ENCODE data around the gene TMEM170B.

TMEM170B gene

DNA sequence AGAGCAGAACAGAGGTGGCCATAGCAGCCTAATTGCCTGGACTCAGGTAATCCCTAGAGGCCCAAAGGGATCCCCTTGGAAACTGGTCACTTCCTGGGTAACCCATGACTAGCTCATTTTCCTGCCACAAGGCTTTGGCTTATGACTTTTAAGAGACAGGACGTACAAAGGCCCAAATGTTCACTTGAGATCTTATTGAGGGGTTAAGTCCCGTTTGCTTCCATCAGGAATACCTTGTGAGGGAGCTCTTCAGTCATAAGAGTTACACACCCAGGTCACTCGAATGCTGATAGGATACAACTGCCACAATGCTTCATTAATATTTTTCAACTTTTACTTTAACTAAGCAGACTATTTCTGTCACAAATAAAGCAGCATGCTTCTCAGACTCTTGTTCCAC is 51.7 kb downstream of the TMEM170B start:
- Histone ChIP-seq H3K4me1 (ENCODE audit: insufficient read depth, low read length, poor library complexity, severe bottlenecking) (no peaks in the 10 kb centered on the region), H3K36me3 (ENCODE audit: insufficient read depth, low read length) (no peaks in the 10 kb centered on the region), H3K9ac (ENCODE audit: low read depth, low read length, poor library complexity, severe bottlenecking) (no peak overlapping the region), H3K4me3 (ENCODE audit: low read length, poor library complexity, severe bottlenecking) (no peak overlapping the region), H3K27me3 (ENCODE audit: insufficient read depth, low read length, poor library complexity, severe bottlenecking) (no peaks in the 10 kb centered on the region), H3F3A (ENCODE audit: low read depth) (no peaks in the 10 kb centered on the region), H4K20me1 (ENCODE audit: insufficient read depth, low read length, poor library complexity, severe bottlenecking) (no peaks in the 10 kb centered on the region), H3K4me2 (ENCODE audit: low read depth, low read length, poor library complexity, severe bottlenecking) (no peak overlapping the region), H3K9me2 (replicated peaks; ENCODE audit: low read depth, low read length) (no peaks in the 10 kb centered on the region), H2AFZ (ENCODE audit: low read length) (no peak overlapping the region), H3K9me3 (ENCODE audit: insufficient read depth, low read depth, low read length) (no peaks in the 10 kb centered on the region), H3K79me2 (ENCODE audit: insufficient read depth, low read length) (no peaks in the 10 kb centered on the region)
- TF ChIP-seq, protein P1, sequence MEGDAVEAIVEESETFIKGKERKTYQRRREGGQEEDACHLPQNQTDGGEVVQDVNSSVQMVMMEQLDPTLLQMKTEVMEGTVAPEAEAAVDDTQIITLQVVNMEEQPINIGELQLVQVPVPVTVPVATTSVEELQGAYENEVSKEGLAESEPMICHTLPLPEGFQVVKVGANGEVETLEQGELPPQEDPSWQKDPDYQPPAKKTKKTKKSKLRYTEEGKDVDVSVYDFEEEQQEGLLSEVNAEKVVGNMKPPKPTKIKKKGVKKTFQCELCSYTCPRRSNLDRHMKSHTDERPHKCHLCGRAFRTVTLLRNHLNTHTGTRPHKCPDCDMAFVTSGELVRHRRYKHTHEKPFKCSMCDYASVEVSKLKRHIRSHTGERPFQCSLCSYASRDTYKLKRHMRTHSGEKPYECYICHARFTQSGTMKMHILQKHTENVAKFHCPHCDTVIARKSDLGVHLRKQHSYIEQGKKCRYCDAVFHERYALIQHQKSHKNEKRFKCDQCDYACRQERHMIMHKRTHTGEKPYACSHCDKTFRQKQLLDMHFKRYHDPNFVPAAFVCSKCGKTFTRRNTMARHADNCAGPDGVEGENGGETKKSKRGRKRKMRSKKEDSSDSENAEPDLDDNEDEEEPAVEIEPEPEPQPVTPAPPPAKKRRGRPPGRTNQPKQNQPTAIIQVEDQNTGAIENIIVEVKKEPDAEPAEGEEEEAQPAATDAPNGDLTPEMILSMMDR (conservative IDR thresholded peaks at IDR 0.05; ENCODE audit: low read length), result no peak
- no peak for TF ChIP-seq EZH2phosphoT487 (IDR thresholded peaks at IDR 0.05; ENCODE audit: borderline replicate concordance)

DNA sequence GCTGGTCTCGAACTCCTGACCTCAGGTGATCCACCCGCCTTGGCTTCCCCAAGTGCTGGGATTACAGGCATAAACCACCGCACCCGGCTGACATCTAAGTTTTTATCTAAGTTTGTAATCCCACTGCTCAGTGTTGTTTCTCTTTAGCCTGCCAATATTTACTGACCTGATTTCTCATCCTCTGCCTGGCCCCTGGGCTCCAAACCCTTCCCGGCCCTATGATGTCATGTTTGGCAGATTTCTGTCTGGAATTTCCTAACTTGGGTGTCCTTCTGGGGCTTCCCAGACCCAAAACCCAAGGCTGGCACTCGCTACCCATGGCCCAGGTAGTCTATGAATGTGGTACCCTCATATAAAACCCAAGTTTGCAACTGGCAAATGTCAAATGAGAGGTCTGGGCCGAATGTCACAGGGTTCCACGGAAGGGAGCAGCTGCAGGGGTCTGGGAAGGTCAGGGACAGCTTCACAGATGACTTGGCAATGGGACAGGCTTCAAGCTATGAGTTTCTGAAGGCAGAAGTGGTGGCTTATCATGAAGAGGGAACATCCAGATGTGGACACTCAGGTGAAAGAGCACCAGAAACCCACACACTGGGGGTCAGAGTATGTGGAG is 54.9 kb downstream of the TMEM170B start:
- Histone ChIP-seq H3K4me3 (ENCODE audit: low read length, poor library complexity, severe bottlenecking) (no peak overlapping the region), H3K36me3 (ENCODE audit: insufficient read depth, low read length) (no peaks in the 10 kb centered on the region), H4K20me1 (ENCODE audit: insufficient read depth, low read length, poor library complexity, severe bottlenecking) (no peaks in the 10 kb centered on the region), H3F3A (ENCODE audit: low read depth) (no peaks in the 10 kb centered on the region), H3K4me1 (ENCODE audit: insufficient read depth, low read length, poor library complexity, severe bottlenecking) (no peaks in the 10 kb centered on the region), H3K9me2 (replicated peaks; ENCODE audit: low read depth, low read length) (no peaks in the 10 kb centered on the region), H2AFZ (ENCODE audit: low read length) (no peak overlapping the region), H3K79me2 (ENCODE audit: insufficient read depth, low read length) (no peaks in the 10 kb centered on the region), H3K9me3 (ENCODE audit: insufficient read depth, low read depth, low read length) (no peaks in the 10 kb centered on the region), H3K27me3 (ENCODE audit: insufficient read depth, low read length, poor library complexity, severe bottlenecking) (no peaks in the 10 kb centered on the region), H3K4me2 (ENCODE audit: low read depth, low read length, poor library complexity, severe bottlenecking) (no peak overlapping the region), H3K9ac (ENCODE audit: low read depth, low read length, poor library complexity, severe bottlenecking) (no peak overlapping the region)
- TF ChIP-seq, protein P1 (conservative IDR thresholded peaks at IDR 0.05; ENCODE audit: low read length), result no peak
- no peak for TF ChIP-seq EZH2phosphoT487 (IDR thresholded peaks at IDR 0.05; ENCODE audit: borderline replicate concordance)

DNA sequence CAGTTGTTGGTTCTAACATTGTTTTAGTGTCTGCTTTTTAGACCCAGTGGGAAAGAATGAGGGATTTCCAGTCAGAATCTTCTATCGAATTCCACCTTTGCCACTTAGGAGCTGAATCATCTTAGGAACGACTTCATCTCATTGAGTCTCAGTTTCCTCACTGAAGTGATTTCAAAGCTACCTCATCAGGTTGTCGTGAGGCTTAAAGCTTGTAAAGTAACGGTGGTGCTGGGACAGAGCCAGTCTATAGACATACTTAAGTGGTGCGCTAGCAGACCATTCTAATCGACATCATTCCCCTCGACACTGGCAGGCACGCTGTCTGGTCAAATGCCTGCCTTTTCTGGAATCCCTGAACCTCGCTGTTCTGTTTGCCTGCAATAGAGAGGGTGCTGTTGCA is 55.5 kb downstream of the TMEM170B start:
- Histone ChIP-seq H3K4me2 (ENCODE audit: low read depth, low read length, poor library complexity, severe bottlenecking) (no peak overlapping the region), H3K9ac (ENCODE audit: low read depth, low read length, poor library complexity, severe bottlenecking) (no peak overlapping the region), H3K4me3 (ENCODE audit: low read length, poor library complexity, severe bottlenecking) (no peak overlapping the region), H3K79me2 (ENCODE audit: insufficient read depth, low read length) (no peaks in the 10 kb centered on the region), H3K9me2 (replicated peaks; ENCODE audit: low read depth, low read length) (no peaks in the 10 kb centered on the region), H3K4me1 (ENCODE audit: insufficient read depth, low read length, poor library complexity, severe bottlenecking) (no peaks in the 10 kb centered on the region), H3K36me3 (ENCODE audit: insufficient read depth, low read length) (no peaks in the 10 kb centered on the region), H3K27me3 (ENCODE audit: insufficient read depth, low read length, poor library complexity, severe bottlenecking) (no peaks in the 10 kb centered on the region), H2AFZ (ENCODE audit: low read length) (no peak overlapping the region), H4K20me1 (ENCODE audit: insufficient read depth, low read length, poor library complexity, severe bottlenecking) (no peaks in the 10 kb centered on the region), H3F3A (ENCODE audit: low read depth) (no peaks in the 10 kb centered on the region), H3K9me3 (ENCODE audit: insufficient read depth, low read depth, low read length) (no peaks in the 10 kb centered on the region)
- TF ChIP-seq EZH2phosphoT487 (IDR thresholded peaks at IDR 0.05; ENCODE audit: borderline replicate concordance), result no peak
- TF ChIP-seq, protein P1 (conservative IDR thresholded peaks at IDR 0.05; ENCODE audit: low read length), result no peak

Measured in Loucy (cell line).